ENCODE results near the gene GSN.

GSN gene

DNA sequence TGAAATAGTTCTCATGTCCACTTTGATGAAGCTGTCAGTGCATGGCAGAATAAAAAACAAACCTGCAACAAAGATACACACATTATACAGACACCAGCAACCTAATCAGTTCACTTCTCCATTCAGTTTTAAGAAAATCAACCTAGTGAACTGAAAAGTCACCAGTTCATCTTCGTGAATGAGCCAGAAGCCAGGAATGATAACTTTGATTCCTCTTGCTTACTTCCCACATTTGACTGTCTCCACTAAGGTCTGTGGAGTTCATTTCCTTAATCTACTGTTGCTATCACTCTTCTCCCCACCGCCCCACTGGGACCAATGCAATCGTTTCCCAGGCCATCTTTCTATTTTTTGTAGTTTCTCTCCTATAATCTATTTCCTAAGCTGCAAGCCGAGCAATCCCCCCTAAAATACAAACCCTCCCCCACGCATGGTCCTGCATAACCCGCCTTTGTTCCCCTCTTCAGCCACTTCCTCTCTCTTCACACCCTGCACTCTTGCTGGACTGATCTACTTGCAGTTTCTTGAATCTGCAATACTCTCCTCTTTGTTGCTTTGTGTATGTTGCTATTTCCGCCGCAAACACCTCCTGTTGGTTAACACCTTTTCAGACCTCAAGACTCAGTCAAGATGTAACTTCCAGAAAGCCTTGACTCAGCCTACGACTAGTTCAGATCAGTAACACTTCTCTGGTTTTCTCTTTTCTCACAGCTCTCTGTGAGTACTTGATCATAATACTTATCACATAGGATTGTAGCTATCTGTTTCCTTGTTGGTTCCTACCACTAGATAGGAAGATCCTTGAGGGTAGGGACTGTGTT lies 85.5 kb downstream of the GSN start:
- DNase-seq (ENCODE audit: low read depth in 2 of 2), result peak; percentile 31 to 53

DNA sequence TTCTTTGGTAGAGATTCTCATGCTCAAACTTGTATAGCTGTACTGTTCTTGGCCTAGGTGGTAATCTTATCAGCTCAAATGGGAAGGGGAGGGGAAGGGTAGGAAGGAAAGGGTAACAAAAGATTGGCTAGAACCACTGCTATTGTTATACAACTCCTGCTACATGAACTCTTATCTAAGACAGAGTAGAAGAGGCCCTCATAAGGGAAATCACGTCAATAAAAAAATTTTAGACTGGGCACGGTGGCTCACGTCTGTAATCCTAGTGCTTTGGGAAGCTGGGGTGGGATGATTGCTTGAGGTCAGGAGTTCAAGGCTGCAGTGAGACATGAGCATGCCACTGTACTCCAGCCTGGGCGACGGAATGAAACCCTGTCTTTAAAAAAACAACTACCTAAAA lies 86.2 kb downstream of the GSN start:
- no peak for DNase-seq (ENCODE audit: low read depth in 2 of 2)

- no peak for DNase-seq (ENCODE audit: low read depth in 2 of 2)
Observed at GRCh38 chr9:121354762-121355161, 86.8 kb downstream of the GSN start.

DNA sequence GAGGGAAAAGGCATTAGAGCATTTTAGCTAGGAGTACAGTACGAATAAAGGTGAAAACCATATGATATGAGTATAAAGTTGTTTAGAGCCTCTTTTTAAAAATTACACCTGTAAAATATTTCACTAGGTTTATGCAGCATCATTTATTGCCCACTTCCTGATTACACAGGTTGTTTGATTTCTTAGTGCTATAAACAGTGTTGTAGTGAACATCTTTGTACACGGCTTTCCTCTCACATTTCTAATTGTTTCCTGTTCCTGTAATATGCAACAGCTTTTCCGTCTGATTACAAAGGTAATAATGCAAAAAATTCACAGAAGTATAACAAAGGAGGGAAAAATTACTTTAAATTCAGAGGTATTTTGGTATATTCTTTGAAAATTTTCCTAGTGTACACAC lies 89.0 kb downstream of the GSN start:
- no peak for DNase-seq (ENCODE audit: low read depth in 2 of 2)

DNA sequence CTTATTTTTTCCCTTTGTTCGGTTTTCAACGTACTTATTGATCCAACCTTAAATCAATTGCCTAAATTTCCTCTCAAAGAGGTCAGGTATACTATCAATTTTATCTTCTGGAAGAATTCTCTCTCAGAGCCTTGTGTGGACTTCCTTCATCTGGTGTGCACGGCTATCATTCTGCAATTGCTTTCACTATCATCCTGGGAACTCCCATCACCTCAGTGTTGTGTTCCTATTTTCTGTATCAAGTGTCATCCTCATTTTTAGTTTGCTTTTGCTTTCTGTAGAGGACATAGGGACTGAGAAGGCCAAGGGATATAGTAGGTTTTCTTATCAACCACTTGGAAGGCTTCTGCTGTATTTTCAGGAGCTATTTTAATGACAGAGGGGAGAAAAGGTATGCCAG lies 90.8 kb downstream of the GSN start:
- no peak for DNase-seq (ENCODE audit: low read depth in 2 of 2)

GRCh38 chr9:121359351-121360294 lies 91.7 kb downstream of the GSN start:
- no peak for DNase-seq (ENCODE audit: low read depth in 2 of 2)

- no peak for DNase-seq (ENCODE audit: low read depth in 2 of 2)
Observed at GRCh38 chr9:121360601-121361374, 92.8 kb downstream of the GSN start.

DNA sequence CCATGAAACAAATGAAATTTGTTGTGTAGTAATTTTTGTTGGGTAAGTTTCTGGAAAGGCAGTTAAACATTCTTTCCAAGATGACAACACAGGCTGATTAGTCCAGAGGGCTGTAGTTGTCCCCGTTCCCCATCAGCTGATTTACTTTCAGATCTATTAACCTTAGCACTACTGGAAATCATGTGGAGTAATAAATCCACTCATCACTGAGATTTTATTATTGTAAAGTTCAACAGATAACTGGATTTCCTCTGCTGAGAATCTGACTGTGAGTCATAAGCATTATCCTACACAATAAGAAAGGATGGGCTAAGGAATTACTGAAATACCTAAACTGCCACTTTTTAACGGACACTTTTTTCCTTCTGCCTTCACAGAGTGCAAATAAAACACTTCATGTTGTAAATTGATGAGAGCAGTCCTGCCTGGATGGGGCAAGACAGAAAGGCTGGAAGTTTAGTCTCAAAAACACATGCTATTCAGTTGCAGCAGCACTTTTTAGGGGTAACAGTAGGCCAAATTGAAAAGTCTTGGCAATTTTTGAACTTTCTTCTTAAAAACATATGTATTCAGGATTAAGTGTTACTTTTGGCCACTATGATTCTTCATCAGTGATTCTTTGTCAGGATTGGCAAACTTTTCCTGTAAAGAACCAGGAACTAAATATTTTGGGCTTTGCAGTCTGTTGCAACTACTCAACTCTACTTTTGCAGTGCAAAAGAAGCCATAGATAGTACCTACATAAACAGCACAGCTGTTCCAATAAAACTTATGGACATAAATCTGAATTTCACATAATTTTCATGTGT lies 95.1 kb downstream of the GSN start:
- DNase-seq (ENCODE audit: low read depth in 2 of 2), result no peak

- DNase-seq (ENCODE audit: low read depth in 2 of 2), result no peak
Observed at GRCh38 chr9:121363622-121363961, 95.6 kb downstream of the GSN start.

GRCh38 chr9:121364077-121364476 lies 96.1 kb downstream of the GSN start:
- no peak for DNase-seq (ENCODE audit: low read depth in 2 of 2)

DNA sequence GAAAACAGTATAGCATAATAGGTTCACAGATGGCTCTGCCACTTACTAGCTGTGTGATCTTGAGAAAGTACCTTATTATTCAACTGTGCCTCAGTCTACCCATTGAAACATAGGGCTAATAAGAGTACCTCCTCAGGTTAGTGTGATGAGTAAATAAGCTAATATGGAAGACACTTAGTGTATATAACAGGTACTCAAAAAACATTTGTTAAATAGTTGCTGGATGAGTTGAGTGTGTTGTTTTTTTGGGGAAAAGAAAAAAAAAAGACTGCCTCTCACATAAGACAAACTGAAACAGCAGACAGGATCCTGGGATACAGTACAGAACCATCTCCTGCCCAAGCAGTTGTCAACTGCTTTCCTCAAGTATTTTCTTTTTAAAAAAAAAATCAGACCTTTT lies 96.9 kb downstream of the GSN start:
- no peak for DNase-seq (ENCODE audit: low read depth in 2 of 2)

- no peak for DNase-seq (ENCODE audit: low read depth in 2 of 2)
Observed at GRCh38 chr9:121365564-121365963, 97.6 kb downstream of the GSN start.

GRCh38 chr9:121366611-121367192 lies 98.7 kb downstream of the GSN start:
- no peak for DNase-seq (ENCODE audit: low read depth in 2 of 2)

DNA sequence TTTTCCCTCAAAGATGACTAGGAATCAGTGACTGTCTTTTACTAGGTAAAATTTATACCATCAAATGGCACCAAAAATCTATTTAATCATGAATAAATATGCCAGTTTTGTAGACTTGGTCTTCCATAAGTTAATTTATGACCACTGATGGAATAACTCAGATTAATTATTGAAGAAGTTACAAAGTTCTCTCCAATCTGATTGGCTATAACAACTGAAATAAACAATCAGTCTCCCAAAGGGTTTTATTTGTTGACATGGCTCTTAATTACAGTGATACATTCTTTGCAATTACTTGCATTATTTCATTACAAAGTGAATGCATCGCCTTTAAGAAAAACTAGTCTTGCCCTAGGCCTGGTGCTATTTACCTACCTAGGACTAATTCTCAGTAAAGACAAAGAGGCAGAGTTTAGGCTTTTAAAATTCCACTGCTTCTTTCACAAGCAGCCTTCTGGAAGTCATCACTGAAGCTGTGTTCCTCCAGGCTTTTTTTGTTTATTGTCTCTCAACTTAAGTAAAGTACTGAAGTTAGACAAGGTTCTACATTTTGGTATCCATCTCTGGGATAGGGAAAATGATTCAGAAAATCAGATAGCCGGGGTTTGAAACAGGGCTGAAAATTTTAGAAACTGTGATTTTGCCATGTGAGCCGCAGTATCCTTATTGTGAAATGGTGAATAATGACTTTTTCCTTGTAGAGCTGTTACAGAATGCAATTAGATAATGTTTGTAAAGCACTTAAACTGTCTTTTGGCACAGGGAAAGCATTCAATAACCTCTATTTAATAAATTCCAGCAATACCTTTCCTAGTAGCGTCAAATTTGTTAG lies 99.6 kb downstream of the GSN start:
- DNase-seq (ENCODE audit: low read depth in 2 of 2), result no peak

GRCh38 chr9:121368138-121368522 lies 100.2 kb downstream of the GSN start:
- no peak for DNase-seq (ENCODE audit: low read depth in 2 of 2)

DNA sequence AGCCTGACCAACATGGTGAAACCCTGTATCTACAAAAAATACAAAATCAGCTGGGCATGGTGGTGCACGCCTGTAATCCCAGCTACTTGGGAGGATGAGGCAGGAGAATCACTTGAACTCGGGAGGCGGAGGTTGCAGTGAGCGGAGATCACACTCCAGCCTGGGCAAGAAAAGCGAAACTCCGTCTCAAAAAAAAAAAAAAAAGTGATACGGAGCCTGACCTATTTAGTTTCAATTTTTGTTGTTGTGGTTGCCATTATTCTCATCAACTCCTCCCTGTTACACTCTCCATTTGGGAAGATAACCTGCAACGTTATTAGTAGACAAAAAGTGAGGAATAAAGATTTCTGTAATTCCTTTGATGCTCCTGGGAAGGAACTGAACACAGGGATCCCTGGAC lies 100.8 kb downstream of the GSN start:
- DNase-seq (ENCODE audit: low read depth in 2 of 2), result no peak

DNA sequence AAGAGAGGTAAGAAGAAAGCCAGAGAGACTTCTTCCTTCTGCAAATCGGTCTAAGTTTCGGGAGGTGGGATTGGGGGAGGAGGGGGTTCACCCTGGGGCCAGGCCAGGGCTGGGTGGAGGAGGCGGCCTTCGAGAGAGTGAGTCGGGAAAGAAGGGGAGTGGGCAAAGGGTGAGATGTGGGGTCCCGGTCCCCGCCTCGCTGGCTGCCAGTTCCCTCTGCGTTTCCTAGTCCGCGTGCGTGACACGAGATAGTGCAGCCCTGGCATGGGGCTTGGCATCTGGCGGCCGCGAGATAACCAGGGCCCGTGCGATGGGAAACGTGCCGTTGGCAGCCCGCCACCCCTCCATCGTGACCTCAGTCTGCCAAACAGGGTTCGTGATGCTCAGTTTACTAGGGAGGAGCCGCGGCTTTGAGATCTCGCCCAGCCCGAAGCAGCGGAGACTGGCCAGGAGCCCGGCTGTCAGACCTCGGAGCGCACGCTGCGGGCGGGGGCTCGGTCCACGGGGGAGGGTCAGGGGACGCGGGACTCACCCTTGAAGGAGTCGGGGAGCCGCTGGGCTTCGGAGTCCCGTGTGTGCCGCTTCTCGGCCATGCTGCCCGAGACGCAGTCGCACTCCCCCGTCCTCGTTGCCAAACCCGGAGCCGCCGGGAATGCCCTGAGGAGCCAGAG lies 101.8 kb downstream of the GSN start, which contains the start of gene STOM:
Gene STOM, minus strand, starts transcription at position 656 of the 671 bp plus-strand sequence. Its CDS starts 63 bp downstream, at position 593.
- peak; percentile 25 to 35 for DNase-seq (ENCODE audit: low read depth in 2 of 2)

DNA sequence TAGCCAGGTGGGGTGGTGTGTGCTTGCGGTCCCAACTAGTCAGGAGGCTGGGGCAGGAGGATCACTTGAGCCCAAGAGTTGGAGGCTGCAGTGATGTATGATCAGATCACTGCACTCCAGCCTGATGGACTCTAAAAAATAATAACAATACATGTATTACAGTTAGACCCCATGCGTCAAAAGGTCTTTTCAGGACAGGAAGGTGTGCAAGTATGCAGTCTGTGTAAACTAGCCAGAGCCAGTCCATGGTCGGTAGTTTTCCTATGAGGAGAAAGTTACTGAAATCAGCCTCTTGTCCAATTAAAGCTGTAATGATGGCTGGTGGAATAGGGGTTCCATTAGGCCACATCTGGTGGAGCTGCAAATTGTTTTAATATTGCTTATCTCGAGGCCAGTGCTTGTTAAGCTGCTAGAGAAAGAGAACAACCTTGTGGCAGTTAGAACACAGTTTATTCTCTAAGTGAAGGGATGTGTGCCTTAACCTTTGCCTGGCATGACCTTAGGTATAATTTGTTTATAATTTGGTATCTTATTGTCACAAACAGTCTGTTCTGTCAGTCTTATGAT lies 103.6 kb downstream of the GSN start:
- no peak for DNase-seq (ENCODE audit: low read depth in 2 of 2)
